HT-29 (cell line): ENCODE results near the gene PRICKLE3. TPM values are rescaled to one million over a fixed set of nuclear protein-coding genes. Genes with fewer than 3 reads are reported as not detected.

Experiments used
- DNase-seq: peaks from one replicate; pipeline ENCODE4 v3.0.0-alpha.2; 2015; ENCODE audit warnings: low spot score
- total RNA-seq: library from RNA; depleted of rRNA; stranded (reverse); fragments of >200 nt; shearing (Covaris generic); gene quantifications from 2 replicates; pipeline ENCODE4 v1.2.3, GENCODE V29; 2014

The PRICKLE3 gene
- total RNA-seq, 1 experiment from 2014 or later = 22.3 TPM

- DNase-seq = no peak
These were observed 20.4 kb upstream of the PRICKLE3 start for GRCh38 chrX:49206543-49206942.

- no peak for DNase-seq
These were observed 19.3 kb upstream of the PRICKLE3 start for GRCh38 chrX:49205443-49205842.

- no peak for DNase-seq
These were observed 18.5 kb upstream of the PRICKLE3 start for GRCh38 chrX:49204709-49205108.

- no peak for DNase-seq
These were observed 17.8 kb upstream of the PRICKLE3 start for GRCh38 chrX:49204017-49204416.

GRCh38 chrX:49203536-49203935 lies 17.4 kb upstream of the PRICKLE3 start:
- DNase-seq = no peak

GRCh38 chrX:49202022-49202421 lies 15.8 kb upstream of the PRICKLE3 start:
- DNase-seq = no peak

GRCh38 chrX:49199906-49200771 lies 14.0 kb upstream of the PRICKLE3 start, which contains the start of gene SYP:
SYP (minus strand) TSS chrX:49200193; CDS start chrX:49200186, 7 bp downstream.
- DNase-seq = peak; percentile 85

- no peak for DNase-seq
These were observed 13.1 kb upstream of the PRICKLE3 start for GRCh38 chrX:49199315-49199595.

GRCh38 chrX:49198540-49199314 lies 12.6 kb upstream of the PRICKLE3 start:
- no peak for DNase-seq

GRCh38 chrX:49197543-49198087 lies 11.4 kb upstream of the PRICKLE3 start:
- no peak for DNase-seq

- no peak for DNase-seq
These were observed 7.4 kb upstream of the PRICKLE3 start for GRCh38 chrX:49193542-49193964.

GRCh38 chrX:49192722-49193328 lies 6.7 kb upstream of the PRICKLE3 start:
- peak; percentile 27 for DNase-seq

- no peak for DNase-seq
These were observed 5.4 kb upstream of the PRICKLE3 start for GRCh38 chrX:49191574-49192011.

- peak; percentile 93 for DNase-seq
These were observed 4.8 kb upstream of the PRICKLE3 start for GRCh38 chrX:49190821-49191573.

- no peak for DNase-seq
These were observed 3.4 kb upstream of the PRICKLE3 start for GRCh38 chrX:49189606-49190005.

GRCh38 chrX:49188468-49189076 lies 2.4 kb upstream of the PRICKLE3 start:
- DNase-seq = no peak

- DNase-seq = no peak
These were observed 1.4 kb upstream of the PRICKLE3 start for GRCh38 chrX:49187526-49187925.

- no peak for DNase-seq
These were observed 838 bp upstream of the PRICKLE3 start for GRCh38 chrX:49187028-49187394.

GRCh38 chrX:49184294-49185281 lies 1.6 kb downstream of the PRICKLE3 start:
- DNase-seq = peak; percentile 94
